ENCODE data around the gene ITIH3. TPM values are rescaled to one million over a fixed set of nuclear protein-coding genes. Genes with fewer than 3 reads are reported as not detected.
A peak's percentile ranks its signal among the peaks of the same experiment; 100 is the strongest.

The ITIH3 gene
- total RNA-seq, 1 experiment from 2014 or later = not detected

DNA sequence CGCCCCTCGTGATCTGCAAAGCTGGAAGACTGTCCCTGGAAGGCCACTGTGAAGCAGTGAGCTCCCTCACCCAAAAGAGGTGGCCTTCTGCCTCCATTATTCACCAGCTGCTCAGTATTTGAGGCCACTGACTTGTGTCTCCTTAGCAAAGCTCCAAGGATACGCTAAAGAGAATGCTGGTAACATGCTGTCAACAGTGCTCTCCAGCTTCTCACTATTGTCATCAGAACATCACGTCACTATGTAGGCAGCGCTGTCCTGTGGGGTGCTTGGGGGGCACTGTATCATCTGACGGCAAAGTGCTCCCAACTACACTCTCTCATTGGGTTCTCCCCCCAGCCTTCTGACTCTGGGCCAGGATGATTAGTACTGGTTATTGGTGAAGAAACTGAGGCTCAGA, 21.6 kb downstream of the ITIH3 start:
- no peak for DNase-seq (ENCODE audit: low read depth)
- in situ Hi-C loops (cut with HindIII; ENCODE audit: low pct_unique_long_range_greater_than_20kb, low sequenced_read_pairs) = no loop called here

DNA sequence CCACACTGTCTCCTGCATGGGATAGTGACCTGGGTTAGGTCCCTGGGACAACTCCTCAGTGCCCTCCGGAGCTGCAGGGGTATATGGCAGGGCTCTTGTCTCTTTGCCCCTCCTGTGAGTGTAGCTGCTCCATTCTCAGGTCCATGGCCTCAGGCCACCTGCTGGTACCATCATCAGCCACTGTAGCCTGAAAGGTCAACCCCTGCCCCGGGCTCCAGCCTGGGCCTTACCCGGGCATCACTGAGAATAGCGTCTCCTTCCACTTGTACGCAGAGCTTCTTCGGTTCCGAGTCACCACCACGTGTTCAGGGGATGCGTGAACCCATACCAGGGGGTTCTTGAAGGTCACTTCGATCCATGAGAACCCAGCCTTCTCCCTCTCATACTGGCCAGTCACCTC, 22.1 kb downstream of the ITIH3 start:
- in situ Hi-C loops (cut with HindIII; ENCODE audit: low pct_unique_long_range_greater_than_20kb, low sequenced_read_pairs) = no loop called here
- no peak for DNase-seq (ENCODE audit: low read depth)

DNA sequence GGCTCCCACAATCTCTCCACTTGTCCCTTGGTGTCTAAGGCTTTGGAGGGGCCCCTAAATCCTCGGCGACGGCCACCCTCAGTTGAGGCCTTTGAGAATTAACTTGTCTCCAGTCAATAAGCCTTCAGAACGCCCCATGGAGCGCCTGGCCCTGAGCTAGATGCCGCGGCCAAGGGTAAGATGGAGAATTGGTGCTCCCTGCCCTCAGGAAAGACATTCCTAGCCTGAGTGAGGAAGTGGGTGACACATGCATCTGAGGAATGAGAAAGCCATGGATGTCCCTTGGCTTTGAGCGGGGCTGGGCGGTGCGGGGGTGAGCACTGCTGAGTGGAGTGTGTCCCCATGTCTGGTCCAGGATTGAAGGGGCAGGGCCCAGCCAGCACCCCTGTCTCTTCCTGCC, 22.6 kb downstream of the ITIH3 start:
- no peak for DNase-seq (ENCODE audit: low read depth)
- in situ Hi-C loops (cut with HindIII; ENCODE audit: low pct_unique_long_range_greater_than_20kb, low sequenced_read_pairs) = no loop called here

DNA sequence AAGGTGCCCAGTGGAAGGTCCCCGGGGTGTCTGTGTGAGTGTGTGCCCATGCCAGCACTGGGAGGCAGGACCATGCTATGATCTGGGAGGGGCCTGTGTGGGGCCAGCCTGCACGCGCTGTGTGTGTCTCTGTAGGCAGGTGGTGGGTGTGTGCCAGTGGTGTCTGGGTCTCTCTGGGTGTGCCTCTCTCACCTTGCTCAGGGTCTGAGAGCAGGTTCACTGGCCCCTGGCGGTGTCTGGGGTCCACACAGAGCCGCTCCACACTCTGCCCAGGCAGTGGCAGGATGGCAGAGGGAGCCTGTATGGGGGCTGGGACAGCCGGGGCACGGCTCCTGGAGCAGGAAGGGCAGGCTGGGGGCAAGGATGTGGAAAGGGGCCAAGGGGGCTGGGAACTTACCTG, 23.3 kb downstream of the ITIH3 start:
- no peak for DNase-seq (ENCODE audit: low read depth)
- in situ Hi-C loops (cut with HindIII; ENCODE audit: low pct_unique_long_range_greater_than_20kb, low sequenced_read_pairs) = no loop called here

DNA sequence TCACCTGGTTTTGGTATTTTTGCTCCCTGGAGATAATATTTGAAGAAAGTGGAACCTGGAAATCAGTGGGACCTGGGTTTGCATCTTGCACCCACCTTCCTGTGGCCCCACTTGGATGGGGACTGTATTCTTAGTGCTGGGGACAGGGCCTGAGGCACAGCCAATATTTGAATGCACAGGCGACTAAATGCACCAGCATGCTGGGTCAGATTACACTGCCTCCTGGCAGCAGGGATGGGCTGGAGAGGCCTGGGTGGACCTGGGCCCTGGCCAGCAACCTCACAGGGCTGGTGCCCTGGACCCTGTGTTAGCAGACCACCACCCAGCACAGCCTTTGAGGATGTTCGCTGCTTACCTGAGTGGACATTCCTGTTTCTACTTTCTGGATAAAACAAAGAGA, 25.3 kb downstream of the ITIH3 start:
- in situ Hi-C loops (cut with HindIII; ENCODE audit: low pct_unique_long_range_greater_than_20kb, low sequenced_read_pairs) = no loop called here
- DNase-seq (ENCODE audit: low read depth) = no peak

DNA sequence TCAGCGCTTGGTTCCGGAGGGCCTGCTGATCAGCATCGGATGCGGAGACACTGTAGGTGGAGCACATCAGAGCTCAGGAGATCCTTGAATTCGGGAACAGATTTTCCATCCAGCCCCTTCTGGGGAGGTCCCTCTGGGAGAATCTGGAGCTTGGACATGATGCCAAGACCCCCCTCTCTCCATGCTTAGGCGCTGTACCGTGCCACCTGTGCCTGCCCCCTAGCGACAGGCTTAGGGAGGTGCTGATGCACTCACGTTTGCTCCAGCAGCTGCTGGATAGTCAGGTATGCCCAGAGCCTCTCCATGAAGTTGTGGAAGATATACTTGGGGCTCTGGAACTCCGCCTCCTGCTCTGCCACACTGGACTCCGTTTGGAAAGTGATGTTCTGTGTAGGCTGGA, 26.1 kb downstream of the ITIH3 start:
- DNase-seq (ENCODE audit: low read depth) = no peak
- in situ Hi-C loops (cut with HindIII; ENCODE audit: low pct_unique_long_range_greater_than_20kb, low sequenced_read_pairs) = no loop called here

DNA sequence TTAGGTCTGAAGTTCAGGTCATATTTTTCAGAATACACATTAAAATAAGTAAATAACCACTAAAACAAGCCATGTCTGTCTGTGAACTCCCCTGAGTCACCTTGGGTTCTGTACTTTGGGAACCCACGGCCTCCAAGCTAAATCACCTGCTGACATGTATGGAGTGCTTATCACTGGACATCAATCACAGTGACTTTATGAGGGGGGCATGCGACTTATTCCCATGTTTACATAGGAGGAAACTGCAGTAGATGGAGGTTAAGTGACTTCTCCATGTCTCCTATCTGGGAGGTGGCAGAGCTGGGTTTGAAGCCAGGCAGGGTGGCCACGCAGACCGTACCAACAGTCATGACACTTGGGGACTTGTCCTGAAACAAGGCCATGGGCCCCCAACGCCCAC, 27.8 kb downstream of the ITIH3 start:
- in situ Hi-C loops (cut with HindIII; ENCODE audit: low pct_unique_long_range_greater_than_20kb, low sequenced_read_pairs) = no loop called here
- no peak for DNase-seq (ENCODE audit: low read depth)

DNA sequence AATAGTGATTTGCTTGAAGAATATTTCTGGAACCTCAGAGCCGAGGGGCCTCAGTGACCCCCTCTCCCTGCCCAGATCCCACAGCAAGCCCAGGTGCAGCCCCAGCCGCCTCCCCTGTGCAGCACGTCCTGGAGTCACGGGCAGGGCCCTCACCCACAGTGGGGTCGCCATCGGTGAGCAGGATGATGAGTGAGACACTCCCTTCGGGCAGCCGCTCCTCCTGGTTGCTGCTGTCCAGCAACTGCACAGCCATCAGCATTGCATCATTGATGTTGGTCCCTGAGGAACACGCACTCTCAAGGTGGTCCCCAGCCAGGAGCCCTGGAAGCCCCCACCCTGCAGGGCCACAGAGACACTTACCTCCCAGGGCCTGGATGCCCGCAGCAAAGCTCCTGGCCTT, 29.4 kb downstream of the ITIH3 start:
- DNase-seq (ENCODE audit: low read depth) = no peak
- in situ Hi-C loops (cut with HindIII; ENCODE audit: low pct_unique_long_range_greater_than_20kb, low sequenced_read_pairs) = no loop called here

DNA sequence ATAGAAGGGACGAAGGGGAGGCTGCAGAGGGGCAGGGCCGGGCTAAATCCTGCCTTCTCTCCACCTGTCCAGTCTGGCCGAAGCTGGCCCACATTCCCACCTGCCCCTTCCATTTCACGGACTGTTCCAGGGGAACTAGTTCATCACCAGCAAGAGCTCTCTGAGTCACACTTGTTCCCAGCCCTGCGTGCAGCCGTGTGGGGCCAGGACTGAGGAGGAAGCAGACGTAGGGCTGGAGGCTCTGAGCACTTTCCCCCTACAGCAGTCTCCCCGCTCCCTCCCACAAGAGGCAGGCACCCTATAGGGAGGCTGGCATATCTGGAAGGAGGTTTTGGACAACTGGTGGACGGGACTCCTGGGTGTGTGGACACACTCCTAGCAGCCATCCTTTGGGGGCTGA, 32.8 kb downstream of the ITIH3 start:
- in situ Hi-C loops (cut with HindIII; ENCODE audit: low pct_unique_long_range_greater_than_20kb, low sequenced_read_pairs) = no loop called here
- DNase-seq (ENCODE audit: low read depth) = no peak

DNA sequence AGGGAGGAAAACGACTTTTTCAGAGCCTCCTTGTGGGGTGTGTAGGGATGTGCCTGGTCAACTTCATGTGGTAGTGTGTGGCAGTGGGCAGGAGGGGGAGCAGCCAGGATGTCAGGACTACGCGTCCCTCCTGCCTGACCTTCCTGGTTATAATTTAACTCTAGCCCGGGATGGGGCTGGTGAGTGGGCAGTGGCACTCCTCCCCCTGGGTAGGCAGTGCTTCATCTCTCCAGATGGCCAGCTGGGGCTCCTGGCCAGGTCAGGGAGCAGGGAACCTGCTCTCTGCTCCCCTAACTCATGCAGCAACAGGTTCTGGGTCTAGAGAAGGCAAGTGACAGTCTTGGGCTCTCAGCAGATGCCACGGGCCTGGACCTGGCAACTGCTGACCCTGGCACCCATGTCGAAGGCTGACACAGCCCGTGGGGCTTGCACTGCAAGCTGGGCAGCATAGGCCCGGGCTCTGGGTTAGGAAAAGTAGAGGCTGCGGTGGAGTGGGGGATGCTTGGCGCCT, 33.3 kb downstream of the ITIH3 start:
- in situ Hi-C loops (cut with HindIII; ENCODE audit: low pct_unique_long_range_greater_than_20kb, low sequenced_read_pairs) = no loop called here

DNA sequence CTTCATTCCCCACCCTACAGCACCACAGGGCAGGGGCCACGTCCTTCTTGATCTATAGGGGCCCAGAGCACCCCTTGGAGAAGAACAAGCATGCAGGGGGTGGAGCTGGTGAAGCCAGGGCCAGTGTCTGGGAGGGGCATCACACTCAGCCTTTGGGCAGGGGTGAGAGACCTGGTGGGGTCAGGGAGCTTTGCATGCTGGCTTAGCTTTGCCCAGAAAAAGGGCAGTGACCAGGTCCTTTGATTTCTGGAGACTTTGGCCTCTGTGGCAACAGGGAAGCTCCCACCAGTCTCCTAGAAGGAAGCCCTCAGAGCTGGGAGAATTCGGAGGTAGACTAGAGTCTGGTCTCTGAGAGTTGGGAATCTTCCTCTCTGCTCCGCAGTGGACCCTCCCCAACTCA, 34.9 kb downstream of the ITIH3 start:
- DNase-seq (ENCODE audit: low read depth) = no peak
- in situ Hi-C loops (cut with HindIII; ENCODE audit: low pct_unique_long_range_greater_than_20kb, low sequenced_read_pairs) = no loop called here

More for the DNA sequence above, 33.3 kb downstream of the ITIH3 start:
- DNase-seq (ENCODE audit: low read depth) = peak; percentile 54

DNA sequence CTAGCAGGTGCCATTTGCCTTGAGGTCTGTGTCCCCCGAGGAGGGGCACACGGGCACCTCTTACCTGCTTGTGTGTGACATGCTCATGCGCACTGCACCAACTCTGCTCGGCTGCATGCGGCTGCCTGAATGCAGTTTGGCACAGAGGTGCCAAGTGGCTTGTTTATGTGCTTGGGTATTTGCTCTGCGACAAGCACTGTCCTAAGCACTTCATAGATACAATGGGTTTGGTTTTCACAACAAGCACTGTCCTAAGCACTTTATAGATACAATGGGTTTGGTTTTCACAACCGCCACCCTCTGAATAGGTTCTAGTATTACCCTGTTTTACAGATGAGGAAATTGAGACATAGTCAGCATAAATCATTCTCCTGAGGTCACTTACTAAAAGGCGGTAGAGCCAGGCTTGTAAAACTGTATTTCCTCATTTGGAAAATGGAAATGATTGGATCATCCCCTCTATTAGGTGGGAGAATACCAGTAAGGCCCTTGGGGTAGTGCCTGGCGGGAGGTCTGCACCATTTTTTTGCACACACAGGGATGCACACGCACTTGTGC, 35.4 kb downstream of the ITIH3 start:
- DNase-seq (ENCODE audit: low read depth) = no peak
- in situ Hi-C loops (cut with HindIII; ENCODE audit: low pct_unique_long_range_greater_than_20kb, low sequenced_read_pairs) = no loop called here

DNA sequence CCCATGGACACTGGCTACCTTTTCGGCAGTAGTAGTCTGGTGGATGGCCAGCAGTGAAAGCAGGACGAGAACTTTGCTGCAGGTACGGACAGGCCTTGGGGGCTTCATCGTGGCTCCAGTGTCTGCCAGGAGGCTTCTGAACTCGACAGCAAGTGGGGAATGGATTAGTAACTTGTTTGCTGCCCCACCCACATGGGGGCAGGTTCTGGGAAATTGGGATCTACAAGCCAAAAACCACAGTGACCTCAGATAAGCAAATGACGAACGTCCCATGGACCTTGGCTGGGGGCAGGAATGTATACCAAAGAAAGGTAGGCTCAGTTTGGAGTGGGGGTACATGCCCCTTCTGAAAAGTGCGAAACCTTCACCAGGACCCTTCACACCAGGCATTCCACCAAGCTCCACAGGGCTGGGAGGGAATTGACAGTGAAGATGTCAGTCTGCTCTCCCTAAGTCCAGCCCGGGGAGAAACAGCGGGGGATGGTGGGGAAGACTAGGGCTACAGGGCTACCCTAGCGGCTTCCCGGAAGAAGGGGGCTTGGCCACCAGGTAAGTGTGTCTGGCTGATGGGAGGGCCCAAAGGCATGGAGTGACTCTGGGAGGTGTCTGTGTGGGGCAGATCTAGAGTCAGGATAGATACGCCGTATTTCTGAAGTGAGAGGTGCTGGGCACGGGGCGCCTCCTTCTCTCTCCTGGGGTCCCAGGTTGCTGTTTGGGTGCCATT, 36.1 kb downstream of the ITIH3 start, which contains the start of gene ITIH4:
ITIH4 (minus strand) TSS at position 138 of the 724 bp plus-strand sequence; CDS start at position 108, 30 bp downstream.
- in situ Hi-C loops (cut with HindIII; ENCODE audit: low pct_unique_long_range_greater_than_20kb, low sequenced_read_pairs) = no loop called here
- no peak for DNase-seq (ENCODE audit: low read depth)

DNA sequence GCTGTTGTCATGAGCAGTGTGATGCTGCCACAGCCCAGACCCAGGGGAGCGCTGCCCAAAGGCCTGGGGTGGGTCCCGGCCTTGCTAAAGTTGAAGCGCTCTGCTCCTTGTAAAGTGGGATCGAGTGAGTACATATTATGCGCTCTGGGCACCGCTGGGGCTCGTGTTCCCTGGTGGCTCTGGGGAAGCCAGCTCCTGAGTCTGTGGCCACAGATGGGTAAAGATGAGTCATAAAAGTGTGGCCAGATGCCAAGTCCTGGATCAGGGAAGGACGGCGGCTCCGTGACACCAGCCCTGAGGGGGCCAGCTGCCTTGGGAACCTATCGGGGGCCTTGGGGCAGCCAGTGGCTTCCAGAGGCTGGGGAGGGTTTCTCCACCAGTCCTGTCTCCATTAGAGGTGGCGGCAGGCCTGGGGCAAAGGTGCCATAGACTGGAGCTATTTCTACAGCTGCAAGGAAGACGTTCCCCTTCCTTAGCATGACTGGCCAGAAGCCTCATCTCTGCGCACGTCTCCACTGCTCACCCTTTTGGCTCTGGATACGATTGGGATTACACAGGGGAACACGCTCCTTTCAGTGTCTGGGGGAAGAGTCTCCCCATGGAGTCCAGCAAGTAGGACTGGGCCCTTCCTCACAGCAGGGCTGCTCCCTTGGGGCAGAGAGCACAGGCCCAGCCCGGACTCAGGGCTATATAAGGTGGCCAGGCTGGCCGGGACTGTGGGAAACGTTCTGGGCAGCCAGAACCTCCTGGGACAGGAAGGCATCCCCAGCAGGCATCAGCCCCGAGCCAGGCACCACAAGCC, 37.1 kb downstream of the ITIH3 start:
- in situ Hi-C loops (cut with HindIII; ENCODE audit: low pct_unique_long_range_greater_than_20kb, low sequenced_read_pairs) = no loop called here

DNA sequence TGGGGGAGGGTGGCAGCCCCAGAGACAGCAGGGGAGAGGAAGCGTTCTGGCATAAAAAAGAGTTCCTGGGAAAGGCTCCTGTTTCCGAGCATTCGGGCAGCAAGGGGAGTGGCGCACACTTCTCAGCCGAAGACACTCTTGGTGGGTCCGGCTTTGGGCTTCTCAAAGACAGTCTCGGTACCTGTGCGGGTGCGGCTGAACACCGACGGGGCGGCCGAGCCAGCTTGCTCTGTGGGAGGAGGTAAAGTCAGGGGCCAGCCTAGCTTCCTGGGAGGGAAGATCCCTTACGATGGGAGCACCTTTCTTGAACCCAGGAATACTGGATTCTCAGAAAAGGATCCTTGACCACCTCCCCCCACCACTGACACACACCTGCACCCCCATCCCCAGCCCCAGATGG, 38.6 kb downstream of the ITIH3 start:
- no peak for DNase-seq (ENCODE audit: low read depth)
- in situ Hi-C loops (cut with HindIII; ENCODE audit: low pct_unique_long_range_greater_than_20kb, low sequenced_read_pairs) = no loop called here

More for the DNA sequence above, 37.1 kb downstream of the ITIH3 start:
- DNase-seq (ENCODE audit: low read depth) = peak; percentile 75

DNA sequence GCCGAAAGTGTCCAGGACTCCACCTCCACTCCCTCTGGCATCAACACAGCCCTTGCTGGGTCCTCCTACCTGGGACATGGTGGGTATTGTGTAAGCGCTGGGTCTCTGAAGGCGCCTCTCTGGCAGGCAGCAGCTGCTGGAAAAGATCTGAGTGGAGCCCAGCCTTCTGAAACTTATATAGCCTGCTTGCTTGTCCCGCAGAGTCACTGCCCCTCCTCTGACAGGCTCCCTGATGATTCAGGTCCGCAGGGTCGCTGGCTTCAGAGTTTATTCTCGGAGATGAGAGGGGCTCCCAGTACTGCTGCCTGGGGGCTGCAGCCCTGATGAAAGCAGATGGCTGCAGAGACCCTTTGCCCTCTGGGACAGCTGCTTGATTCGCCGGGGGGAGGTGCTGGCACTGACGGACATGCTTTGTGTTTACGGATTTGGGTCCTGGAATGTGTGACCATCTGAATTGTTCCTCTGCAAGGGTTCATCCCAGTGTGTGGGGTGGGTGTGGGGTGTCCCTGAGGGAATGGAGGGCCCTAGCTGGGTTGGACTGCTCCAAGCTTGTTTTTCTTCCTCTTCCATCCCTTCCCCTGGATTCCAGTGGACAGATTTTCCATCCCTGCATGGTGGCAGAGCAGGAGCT, 40.4 kb downstream of the ITIH3 start, which contains the start of gene MUSTN1:
MUSTN1 (minus strand) TSS at position 149 of the 631 bp plus-strand sequence; CDS start at position 78, 71 bp downstream.
- in situ Hi-C loops (cut with HindIII; ENCODE audit: low pct_unique_long_range_greater_than_20kb, low sequenced_read_pairs) = no loop called here
- DNase-seq (ENCODE audit: low read depth) = no peak

DNA sequence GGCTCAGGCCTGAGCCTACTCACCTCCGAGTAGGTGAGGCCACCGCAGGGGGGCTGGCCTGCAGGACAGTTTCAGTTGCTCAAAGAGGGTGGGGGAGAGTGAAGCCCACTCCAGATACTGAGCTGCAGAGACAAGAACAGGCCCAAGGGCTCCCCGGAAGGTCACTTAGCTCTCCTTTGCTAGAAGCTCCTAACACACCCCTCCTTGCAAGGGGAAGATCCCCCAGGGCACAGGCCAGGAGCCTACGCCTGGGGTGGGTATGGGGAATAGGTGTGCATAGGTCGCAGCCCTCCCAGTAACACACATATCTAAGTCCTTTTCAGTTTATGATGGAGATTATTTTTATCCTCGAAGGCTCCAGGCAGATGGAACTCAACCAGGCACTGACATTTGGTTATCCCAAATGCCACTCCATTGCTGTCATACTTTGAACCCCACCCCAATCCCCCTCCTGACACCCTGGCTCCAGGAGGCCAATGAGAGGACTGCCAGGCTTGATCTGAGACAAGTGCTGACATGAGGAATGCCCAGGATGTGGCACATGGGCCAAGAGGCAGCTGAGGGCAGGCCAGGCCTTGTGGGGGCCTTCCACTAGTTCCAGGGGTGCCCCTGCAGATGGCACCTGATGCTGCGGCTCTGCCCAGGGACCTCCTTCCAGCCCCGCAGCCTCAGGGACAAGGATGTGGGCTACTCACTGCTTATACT, 41.3 kb downstream of the ITIH3 start:
- in situ Hi-C loops (cut with HindIII; ENCODE audit: low pct_unique_long_range_greater_than_20kb, low sequenced_read_pairs) = no loop called here
- DNase-seq (ENCODE audit: low read depth) = no peak

DNA sequence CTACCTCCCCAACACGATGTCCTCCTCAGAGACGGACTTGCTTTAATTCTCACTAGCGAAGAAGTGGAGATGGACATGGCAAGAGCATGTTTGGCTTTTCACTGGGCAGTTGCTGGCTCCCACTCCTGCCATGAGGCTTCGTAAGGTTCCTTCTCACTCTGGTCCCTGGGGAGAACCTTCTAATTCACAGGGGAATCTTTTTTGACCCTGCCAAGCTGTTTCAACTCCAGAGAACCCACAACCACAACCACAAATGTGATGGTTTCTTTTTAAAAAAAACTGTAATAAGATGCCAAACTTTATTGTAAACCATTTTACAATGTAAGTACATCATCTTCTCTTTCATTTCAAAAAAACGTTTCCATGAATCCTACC, 41.9 kb downstream of the ITIH3 start:
- in situ Hi-C loops (cut with HindIII; ENCODE audit: low pct_unique_long_range_greater_than_20kb, low sequenced_read_pairs) = no loop called here
- no peak for DNase-seq (ENCODE audit: low read depth)
